GM19397 (cell line): ENCODE data around the gene CREB3L2.
"Not testable (repeated sequence)": the region's sequence is repeated elsewhere in the genome, so short reads cannot be mapped to it uniquely, and the experiment has no call there.

Experiments used
- ATAC-seq: cut with Tn5 transposase; IDR thresholded peaks from one replicate; pipeline ENCODE4 v1.9.1; 2021; ENCODE audit warnings: mild to moderate bottlenecking, moderate library complexity; ENCODE audit not compliant: unreplicated experiment

CREB3L2 gene

DNA sequence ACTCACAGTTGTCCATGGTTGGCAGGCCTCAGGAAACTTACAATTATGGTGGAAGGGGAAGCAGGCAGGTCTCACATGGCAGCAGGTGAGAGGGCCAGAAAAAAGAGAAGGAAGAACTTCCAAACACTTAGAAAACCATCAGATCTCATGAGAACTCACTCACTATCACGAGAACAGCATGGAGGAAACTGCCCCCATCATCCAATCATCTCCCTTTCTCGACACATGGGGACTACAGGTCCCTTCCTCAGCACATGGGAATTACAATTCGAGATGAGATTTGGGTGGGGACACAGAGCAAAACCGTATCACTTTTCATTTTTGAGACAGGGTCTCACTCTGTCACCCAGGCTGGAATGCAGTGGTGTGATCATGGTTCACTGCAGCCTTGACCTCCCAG, 12.3 kb upstream of the CREB3L2 start:
- ATAC-seq, result not testable (repeated sequence)

DNA sequence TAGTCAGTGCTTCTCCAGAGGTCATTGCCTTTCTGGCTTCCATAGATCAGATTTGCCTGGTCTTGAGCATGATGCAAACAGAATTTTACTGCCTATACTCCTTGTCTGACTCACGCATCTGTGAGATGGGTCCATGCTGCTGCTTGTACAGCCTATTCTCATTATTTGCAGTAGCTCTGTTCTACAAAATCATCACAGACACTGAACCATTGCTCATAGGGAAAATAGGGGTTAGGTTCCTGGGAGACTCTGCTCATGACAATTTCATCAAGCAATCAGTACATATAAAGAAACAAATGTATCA, 7.4 kb upstream of the CREB3L2 start:
- ATAC-seq, result no peak

DNA sequence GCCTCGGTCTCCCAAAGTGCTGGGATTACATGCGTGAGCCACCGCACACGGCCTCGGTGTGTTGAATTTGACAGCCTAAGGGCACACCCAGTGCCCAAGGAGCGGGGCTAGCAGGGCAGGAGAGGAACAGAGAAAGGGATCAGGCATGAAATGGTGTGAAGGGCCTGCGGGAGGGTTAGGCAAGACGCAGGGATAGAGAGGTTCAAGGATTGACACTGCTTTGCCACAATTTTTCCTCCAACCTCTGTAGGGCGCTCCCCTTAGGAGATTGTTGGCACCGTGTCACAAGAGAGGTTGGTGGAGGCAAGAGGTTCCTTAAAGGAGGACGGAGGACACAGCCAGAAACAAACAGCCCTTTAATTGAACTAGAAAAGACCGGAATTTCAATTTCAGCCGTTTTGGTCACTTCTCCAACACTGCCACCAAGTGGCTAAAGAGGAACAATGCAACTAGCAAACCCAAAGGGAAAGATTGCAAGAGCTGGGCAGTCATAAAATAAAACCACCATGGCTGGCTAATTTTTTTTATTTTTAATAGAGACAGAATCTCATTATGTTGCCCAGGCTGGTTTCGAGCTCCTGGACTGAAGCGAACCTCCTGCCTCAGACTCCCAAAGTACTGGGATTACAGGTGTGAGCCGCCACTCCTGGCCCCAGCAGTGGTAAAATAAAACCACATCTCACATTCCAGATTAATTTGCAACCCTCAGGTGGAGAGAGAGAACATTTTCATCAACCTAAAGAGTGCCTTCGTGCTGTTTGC, 6.9 kb upstream of the CREB3L2 start:
- ATAC-seq, result no peak

DNA sequence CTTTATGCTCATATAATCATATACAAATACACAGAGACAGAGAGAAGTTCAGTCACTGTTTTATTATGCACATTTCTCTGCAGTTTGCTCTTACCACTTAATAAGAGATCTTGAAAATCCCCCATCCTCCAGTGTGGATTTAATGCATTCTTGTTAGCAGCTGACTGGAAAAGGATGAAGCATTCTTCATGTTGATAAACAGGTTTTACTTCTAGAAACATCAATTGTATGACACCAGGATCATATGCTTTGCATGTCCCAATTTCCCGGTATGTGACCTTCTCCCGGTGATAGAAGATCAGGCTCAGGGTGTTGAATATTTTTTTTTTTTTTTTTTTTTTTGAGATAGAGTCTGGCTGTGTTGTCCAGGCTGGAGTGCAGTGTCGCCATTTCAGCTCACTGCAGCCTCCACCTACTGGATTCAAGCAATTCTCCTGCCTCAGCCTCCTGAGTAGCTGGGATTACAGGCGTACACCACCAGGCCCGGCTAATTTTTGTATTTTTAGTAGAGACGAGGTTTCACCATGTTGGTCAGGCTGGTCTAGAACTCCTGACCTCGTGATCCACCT, 6.2 kb upstream of the CREB3L2 start:
- ATAC-seq, result no peak

DNA sequence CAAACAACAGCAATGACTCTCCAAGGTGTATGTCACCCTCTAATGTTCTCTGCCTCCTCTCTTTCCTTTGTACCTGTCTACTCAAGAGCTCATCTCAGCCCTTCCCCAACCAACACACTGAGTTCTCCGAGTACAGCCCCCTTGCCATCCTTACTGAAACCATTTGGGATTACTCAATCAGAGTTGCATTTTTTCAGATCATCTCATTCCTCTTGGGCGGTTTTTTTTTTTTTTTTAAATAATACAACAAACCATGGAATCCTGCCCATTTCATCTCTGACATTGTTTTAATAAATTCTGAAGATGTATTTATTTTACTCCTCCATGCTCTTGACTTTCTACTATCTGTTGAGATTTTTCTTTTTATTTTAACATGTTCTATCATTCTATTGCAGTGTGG, 4.2 kb upstream of the CREB3L2 start:
- no peak for ATAC-seq

DNA sequence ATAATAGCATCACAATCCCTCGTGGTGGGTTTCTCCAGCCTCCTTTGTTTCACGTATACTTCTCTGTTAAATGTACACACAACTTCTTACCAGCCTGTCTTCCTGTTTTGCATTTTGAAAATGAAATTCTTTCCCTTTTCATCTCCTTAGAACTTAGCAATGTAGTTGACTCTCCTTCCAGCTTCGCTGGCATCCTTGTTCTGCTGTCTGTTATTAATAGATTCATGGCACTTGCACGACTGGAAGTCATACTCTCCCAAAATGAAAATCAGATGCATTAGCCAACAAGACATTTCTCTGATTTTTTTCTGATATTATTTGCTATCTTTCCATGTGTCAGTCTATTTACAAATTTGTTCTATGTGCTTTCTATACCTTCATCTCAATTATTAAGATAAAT, 3.0 kb upstream of the CREB3L2 start:
- no peak for ATAC-seq

DNA sequence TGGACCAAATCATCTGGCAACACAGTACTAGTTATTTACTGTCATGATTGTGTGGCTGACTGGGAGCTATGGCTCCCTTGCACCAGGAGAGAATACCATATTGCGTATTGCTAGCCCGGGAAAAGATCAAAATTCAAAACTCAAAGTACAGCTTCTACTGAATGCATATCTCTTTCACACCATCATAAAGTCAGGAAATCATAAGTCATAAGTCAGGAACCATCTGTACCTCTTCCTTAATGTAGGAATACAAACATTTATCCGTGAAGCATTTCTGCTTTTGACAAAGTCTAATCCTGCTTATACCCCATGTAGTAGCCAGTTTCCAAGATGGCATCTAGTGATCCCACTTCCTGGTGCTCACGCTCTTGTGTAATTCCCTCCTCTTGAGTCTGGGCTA, 2.2 kb upstream of the CREB3L2 start:
- ATAC-seq, result no peak

DNA sequence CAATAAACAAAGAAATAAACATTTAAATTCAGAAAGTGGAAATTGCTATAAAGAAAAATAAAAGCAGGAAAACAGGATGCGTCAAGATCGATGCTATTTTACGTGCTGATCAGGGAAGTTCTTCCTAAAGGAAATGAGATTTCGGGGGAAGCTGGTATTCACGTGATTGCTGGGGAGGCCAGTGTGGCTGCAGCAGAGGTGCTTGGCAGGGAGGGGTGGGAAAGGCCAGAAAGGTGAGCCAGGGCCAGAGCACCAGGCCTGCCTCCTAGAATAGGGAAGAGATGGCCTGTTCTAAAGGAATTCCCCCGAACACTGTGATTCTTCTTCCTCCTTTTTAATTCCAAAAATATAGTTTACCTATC, 923 bp upstream of the CREB3L2 start:
- ATAC-seq, result no peak

DNA sequence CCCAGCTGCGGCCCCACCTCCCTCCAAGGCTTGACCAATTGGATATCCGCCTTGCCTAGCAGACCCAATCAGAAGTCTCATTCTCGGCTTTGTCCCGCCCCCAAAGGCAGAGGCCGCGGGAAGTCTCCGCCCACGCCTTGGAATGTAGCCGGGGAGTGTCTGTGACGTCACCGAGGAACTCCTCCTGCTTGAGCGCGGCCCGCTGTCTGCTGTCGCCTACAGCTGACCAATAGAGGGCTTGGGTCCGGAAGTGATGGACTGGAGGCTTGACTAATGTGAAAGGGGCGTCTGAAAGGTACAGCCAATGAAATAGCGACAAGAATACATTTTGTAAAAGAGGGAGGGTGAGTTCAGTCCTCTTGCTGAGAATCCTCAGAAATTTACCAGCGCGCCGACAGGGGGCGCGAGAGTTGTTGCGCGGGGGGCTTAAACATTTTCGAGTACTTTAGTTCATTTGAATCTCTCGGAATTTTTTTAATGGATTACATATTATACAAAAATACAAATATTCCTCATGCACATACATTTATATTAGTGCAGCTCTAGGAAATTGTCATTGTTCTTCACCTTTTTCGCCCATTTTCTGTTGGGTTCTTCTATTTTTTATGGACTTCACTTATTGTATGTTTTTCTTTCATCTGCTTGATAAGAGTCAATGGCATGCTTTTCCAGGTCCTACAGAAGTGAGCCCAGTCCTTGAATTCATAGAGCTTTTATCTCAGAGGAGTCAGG, 376 bp upstream of the CREB3L2 start:
- peak; percentile 96 for ATAC-seq

DNA sequence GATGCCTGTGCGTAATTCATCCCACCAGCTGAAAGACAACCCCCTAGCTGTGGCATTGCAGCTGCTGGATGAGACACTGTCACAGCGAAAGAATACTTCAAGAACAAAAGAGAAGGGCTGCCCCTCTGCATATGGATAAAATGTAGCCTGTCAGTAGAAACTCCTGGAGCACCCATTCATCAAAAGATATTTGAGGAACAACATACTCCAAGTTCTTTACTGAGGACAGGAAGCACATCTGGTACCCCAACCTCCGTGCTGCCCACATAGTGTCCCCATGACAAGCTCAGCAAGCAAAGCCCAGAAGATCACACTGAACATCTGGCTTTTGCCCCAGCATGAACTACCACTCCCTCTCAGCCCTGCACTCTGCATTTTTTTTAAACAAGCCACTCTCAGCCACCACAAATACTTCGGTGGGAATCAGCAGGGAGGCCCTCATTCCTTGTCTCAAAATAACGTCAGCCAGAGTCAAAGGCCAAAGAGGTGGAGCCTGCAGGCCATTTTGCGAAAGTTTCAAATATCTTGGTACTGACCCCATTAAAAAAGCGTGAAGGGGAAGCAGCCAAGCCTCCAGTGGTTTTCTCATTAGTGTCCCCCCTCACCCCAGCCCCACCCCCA, 1.7 kb downstream of the CREB3L2 start:
- ATAC-seq, result no peak

DNA sequence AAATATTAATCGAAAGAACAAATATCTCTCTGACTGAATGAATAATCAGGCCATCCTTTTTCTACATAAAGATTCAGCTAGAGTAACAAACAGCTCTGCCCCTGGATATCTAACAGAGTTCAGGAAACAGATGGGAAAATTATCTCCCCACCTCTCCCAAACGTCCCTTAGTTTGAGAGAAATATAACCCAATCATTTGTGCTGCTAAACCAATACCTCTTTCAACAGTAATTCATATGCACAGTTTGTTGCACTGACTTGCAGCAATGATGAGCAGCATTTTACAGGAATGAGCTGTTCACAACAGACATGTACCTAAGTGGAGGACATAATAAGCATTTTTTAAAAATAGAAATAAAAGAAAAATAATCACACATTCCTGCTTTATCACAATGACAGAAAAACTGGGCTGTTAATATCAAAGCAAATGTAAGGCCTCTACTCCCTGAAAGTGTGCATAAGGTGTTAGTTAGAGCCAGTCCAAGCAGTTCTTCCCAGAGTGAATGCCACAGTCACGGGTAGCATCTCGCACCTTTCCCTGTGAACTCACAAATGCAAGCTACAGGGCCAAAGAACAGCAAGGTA, 2.3 kb downstream of the CREB3L2 start:
- ATAC-seq, result no peak

DNA sequence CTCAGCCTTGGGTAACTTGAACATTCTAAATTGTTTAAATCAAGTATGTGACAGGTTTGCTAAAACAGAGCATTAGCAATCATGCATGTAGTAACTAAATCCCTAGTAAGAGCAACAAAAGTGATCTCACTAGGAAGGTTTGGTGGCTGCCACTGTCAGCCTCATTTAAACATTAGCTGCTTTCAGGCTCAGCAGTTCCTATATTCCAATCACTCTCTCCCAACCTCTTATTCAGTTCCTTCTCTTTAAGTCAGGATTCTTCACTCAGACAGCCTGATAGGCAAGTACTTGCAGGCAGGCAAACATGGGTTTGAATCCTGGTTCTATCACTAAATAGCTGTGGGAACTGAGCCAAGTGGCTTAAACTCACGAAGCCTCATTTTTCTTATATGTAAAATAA, 3.6 kb downstream of the CREB3L2 start:
- ATAC-seq, result no peak

DNA sequence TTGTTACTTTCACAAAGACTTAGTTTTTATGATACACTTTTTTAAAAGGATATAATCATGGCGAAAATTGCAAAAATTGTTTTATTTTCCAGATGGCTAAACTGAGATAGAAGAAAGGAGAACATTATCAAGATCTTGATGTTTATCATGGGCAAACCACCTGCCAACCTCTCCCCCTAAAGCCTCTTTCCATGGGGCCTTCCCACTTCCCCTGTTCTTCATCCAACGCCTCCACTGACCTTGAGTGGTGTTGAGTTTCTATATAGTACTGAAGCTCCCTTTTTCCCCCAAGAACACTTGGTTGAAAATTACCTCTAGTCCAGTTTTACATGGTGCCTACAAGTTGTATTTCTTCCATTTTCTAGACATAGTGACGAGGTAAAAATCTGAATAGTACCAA, 5.0 kb downstream of the CREB3L2 start:
- ATAC-seq, result no peak

DNA sequence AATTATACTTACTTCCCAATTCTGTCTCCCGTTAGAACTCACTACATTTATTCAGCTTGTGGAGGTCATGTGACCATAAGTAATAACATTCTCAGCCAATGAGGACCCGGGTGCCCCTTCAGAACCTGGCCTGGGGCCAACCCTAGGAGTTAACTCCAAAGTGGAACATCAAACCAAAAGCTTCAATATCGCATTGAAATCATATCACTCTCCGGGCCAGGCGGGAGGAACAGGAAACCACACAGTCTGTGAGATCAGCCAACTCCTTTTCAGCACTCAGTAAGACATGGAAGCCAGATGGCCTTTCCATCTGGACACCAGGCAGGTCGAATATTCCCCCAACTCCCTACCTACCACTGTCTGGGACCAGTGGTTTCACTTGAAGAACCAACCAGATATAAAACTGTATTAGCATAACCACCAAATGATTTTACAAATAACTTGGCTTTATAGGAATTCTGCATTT, 5.5 kb downstream of the CREB3L2 start:
- ATAC-seq, result no peak

DNA sequence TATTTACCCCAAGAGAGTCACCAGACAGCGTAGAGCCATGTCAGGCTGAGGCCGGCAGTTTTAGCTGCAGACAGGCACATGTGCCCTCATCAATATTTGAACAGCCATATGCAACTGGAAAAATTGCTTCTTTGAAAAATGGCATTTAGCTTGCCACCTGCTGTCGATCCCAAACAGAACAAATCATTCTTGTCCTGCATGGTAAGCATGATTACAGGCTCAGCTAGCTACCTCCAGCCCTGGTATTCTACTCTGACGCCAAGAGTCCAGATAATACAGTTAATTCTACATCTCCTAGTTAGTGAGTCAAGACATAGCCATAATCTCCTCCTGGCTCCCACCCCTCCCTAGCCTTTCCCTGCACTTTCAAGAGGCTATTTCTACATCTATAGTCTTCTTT, 7.7 kb downstream of the CREB3L2 start:
- no peak for ATAC-seq

DNA sequence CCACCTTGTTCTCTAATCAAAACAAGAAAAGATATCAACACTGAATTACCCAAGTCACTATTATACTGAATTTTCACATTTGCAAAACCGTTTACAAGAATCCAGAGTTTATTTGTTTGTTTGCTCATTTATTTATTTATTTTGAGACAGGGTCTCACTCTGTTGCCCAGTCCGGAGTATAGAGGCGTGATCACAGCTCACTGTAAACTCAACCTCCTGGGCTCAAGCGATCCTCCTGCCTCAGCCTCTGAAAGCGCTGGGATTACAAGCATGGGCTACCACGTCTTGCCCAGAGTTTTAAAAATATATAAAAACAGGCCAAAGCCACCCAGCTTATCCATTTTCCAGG, 8.5 kb downstream of the CREB3L2 start:
- ATAC-seq, result no peak

DNA sequence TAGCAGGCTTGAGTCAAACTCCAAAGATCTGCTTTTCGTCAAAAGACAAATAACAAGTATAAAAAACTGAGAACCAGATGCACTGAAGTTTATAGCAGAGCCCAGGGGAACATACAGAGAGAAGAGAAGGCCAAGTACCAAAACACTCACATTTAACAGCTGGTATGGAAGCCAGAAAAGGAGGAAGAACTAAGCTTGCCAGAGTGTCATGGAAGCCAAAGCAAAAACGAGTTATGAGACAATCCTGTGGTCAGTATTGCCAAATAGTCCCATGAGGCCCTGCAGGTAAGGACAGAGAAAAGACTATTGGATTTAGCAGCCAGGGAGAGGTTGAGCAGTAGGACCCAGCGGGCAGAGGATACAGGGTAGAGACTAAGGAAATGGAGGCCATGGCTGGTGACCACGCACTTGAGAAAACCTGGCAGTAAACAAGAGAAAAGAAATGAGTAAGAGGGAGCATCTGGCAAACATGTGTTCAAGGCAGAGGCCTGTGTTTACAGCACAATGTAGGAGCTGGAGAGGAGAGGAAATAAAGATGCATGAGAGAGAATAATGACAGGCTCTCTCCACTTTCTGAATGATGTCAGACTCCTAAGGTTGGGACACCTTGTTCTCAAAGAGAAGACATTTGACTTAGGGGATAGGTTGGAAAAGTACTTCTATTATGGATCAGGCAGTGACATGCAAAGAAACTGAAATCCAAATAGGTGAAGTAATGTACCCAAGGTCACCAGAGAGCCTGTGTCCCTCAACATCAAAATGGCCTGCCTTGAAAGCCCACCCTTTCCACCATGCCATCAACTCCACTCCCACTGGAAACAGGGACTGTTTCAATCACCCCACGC, 9.1 kb downstream of the CREB3L2 start:
- ATAC-seq, result peak; percentile 43

DNA sequence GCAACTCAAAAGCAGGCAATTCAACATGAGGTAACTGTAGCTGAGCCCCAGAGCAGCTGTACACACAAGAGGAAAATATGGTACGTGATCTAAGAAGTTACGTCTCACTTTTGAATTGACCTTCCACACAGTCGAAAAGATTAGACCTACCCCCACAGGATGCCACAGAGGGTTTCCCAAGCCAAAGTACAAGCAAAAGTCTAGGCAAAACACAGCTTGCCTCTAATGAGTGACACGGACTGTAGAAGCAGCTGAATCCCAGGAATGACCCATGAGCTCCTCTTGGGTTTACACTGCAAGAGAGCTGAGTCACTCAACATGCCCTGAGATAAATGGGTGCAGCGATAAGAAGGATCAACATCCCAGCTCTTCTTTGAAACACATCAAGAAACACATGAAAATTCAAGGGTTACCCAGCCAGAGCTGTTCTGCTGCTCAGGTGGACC, 9.8 kb downstream of the CREB3L2 start:
- ATAC-seq, result no peak

DNA sequence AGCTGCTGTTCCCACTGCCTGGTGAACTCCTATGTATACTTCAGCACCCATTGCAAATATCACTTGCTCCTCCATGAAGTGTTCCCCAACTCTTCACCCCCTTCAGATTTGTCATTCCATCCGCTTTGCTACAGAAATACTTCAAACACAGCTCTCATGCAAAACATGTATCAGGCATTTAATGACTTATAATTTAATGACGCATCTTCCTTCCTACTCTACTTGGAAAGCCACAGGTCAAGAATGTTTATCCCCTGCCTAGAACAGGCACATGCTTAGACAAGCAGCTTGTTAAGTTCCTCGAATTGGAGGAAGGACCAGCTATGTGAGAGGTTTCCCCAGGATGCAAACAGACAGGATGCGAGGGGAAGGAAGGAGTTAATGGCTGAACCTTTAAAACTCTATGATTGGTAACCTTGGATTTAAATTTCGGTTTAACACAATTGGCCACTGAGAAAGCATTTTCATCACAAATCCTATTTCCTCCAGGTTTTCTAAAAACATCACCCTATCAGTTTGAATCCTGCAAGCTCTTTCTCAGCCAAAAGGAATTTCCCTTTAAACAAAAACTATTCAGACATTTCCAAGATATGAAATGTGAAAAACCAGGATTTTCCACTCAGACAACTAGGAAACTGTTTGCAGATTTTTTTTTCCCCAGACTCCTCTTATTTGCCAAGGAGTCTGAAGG, 11.5 kb downstream of the CREB3L2 start:
- ATAC-seq, result no peak

DNA sequence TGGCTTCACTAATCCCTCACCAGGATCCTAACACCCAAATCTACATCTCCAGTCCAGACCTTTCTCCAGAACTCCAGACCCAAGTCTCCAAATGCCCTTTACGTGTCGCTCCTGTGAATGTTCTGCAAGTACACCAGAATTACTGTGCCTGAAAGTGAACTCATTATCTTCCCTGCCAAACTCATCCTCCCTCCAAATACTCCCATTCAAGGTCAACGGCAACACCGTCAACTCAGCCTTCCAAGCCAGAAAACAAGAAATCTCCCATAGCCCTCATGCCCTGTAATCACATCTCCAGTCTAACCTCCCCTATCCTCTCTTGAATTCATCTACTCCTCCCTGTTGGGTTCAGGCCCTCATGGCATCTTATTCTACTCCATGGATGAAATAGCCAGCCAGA, 12.3 kb downstream of the CREB3L2 start:
- ATAC-seq, result no peak
